H9 (cell line): Measurements from ENCODE around the gene PPP1CA. TPM values are rescaled to one million over a fixed set of nuclear protein-coding genes. Genes with fewer than 3 reads are reported as not detected.

Experiments used
- DNase-seq: peaks from one replicate; pipeline ENCODE4 v3.0.0-alpha.2; 2017
- H2AFZ ChIP-seq: one replicate; pipeline ENCODE4 v1.6.1; 2013; ENCODE audit warnings: mild to moderate bottlenecking, low read length, control low read depth, moderate library complexity
- H2AK5ac ChIP-seq: 2 replicates; pipeline ENCODE4 v1.6.1; 2013; ENCODE audit warnings: low read length, control low read depth, mixed read lengths; ENCODE audit not compliant: insufficient read length
- H2BK120ac ChIP-seq: one replicate; pipeline ENCODE4 v1.6.1; 2013; ENCODE audit warnings: low read depth, mild to moderate bottlenecking, low read length, control low read depth, inconsistent platforms; ENCODE audit not compliant: poor library complexity, severe bottlenecking
- H2BK12ac ChIP-seq: 2 replicates; pipeline ENCODE4 v1.6.1; 2013; ENCODE audit warnings: low read length, control low read depth, mixed read lengths, low read depth; ENCODE audit not compliant: insufficient read length
- H2BK15ac ChIP-seq: 2 replicates; pipeline ENCODE4 v1.6.1; 2013; ENCODE audit warnings: low read depth, low read length, control low read depth
- H2BK20ac ChIP-seq: one replicate; pipeline ENCODE4 v1.6.1; 2013; ENCODE audit warnings: low read depth, mild to moderate bottlenecking, low read length, control low read depth, inconsistent platforms; ENCODE audit not compliant: poor library complexity, severe bottlenecking
- H2BK5ac ChIP-seq: 2 replicates; pipeline ENCODE4 v1.6.1; 2013; ENCODE audit warnings: low read length, control low read depth, mixed read lengths; ENCODE audit not compliant: insufficient read length
- H3K14ac ChIP-seq: 2 replicates; pipeline ENCODE4 v1.6.1; 2013; ENCODE audit warnings: low read length, control low read depth; ENCODE audit not compliant: insufficient read depth
- H3K18ac ChIP-seq: 2 replicates; pipeline ENCODE4 v1.6.1; 2013; ENCODE audit warnings: low read depth, mild to moderate bottlenecking, mixed read lengths, low read length, control low read depth; ENCODE audit not compliant: insufficient read length
- H3K23ac ChIP-seq: 2 replicates; pipeline ENCODE4 v1.6.1; 2013; ENCODE audit warnings: low read length, control low read depth, mixed read lengths, low read depth; ENCODE audit not compliant: insufficient read length
- H3K23me2 ChIP-seq: 2 replicates; pipeline ENCODE4 v1.6.1; 2013; ENCODE audit warnings: low read depth, mild to moderate bottlenecking, mixed read lengths, low read length, control low read depth; ENCODE audit not compliant: insufficient read length, poor library complexity, severe bottlenecking
- H3K27ac ChIP-seq: 2 replicates; pipeline ENCODE4 v1.5.1; 2013; ENCODE audit warnings: low read length, control low read depth, mixed read lengths, low read depth; ENCODE audit not compliant: insufficient read length
- H3K27me3 ChIP-seq: 2 replicates; pipeline ENCODE4 v1.6.1; 2013; ENCODE audit warnings: low read length, control low read depth, inconsistent platforms; ENCODE audit not compliant: insufficient read depth
- H3K4ac ChIP-seq: 2 replicates; pipeline ENCODE4 v1.6.1; 2013; ENCODE audit warnings: low read depth, mild to moderate bottlenecking, control low read depth, inconsistent platforms, low read length, moderate library complexity
- H3K4me1 ChIP-seq: 2 replicates; pipeline ENCODE4 v1.6.1; 2013; ENCODE audit warnings: low read length, control low read depth, inconsistent platforms; ENCODE audit not compliant: insufficient read depth
- H3K4me2 ChIP-seq: 2 replicates; pipeline ENCODE4 v1.6.1; 2013; ENCODE audit warnings: low read length, control low read depth, mixed read lengths; ENCODE audit not compliant: insufficient read length, insufficient read depth
- H3K56ac ChIP-seq: 2 replicates; pipeline ENCODE4 v1.6.1; 2013; ENCODE audit warnings: low read depth, mild to moderate bottlenecking, mixed read lengths, low read length, control low read depth; ENCODE audit not compliant: insufficient read length
- H3K79me1 ChIP-seq: 2 replicates; pipeline ENCODE4 v1.6.1; 2013; ENCODE audit warnings: low read depth, mild to moderate bottlenecking, moderate library complexity, low read length, control low read depth, inconsistent platforms; ENCODE audit not compliant: insufficient read depth, poor library complexity, severe bottlenecking
- H3K79me2 ChIP-seq: 2 replicates; pipeline ENCODE4 v1.6.1; 2013; ENCODE audit warnings: low read length, control low read depth, inconsistent platforms; ENCODE audit not compliant: insufficient read depth
- H3K9ac ChIP-seq: 2 replicates; pipeline ENCODE4 v1.6.1; 2013; ENCODE audit warnings: low read length, control low read depth, mixed read lengths; ENCODE audit not compliant: insufficient read length; ENCODE audit errors: extremely low read depth
- H3K9me3 ChIP-seq: one replicate; pipeline ENCODE4 v1.6.1; 2013; ENCODE audit warnings: low read depth, low read length, inconsistent platforms; ENCODE audit not compliant: control insufficient read depth
- H3T11ph ChIP-seq: one replicate; pipeline ENCODE4 v1.6.1; 2013; ENCODE audit warnings: mild to moderate bottlenecking, low read length, control low read depth, inconsistent platforms
- H4K20me1 ChIP-seq: one replicate; pipeline ENCODE4 v1.6.1; 2013; ENCODE audit not compliant: control insufficient read depth, insufficient read length, insufficient read depth
- H4K5ac ChIP-seq: 2 replicates; pipeline ENCODE4 v1.6.1; 2013; ENCODE audit warnings: low read depth, mild to moderate bottlenecking, mixed read lengths, low read length, control low read depth; ENCODE audit not compliant: insufficient read length
- H4K8ac ChIP-seq: replicated peaks from 2 replicates; pipeline ENCODE4 v1.6.1; 2013; ENCODE audit warnings: low read length, control low read depth, mixed read lengths, low read depth; ENCODE audit not compliant: insufficient read length
- H4K91ac ChIP-seq: 2 replicates; pipeline ENCODE4 v1.6.1; 2013; ENCODE audit warnings: low read depth, mild to moderate bottlenecking, moderate library complexity, mixed read lengths, low read length, control low read depth; ENCODE audit not compliant: insufficient read length
- H3K27ac Mint-ChIP-seq, 3 experiments: 2 replicates in 2 of 3; 3 replicates in 1 of 3; pipeline ENCODE4 v1.8.0; 2020 to 2021; ENCODE audit warnings: mixed read lengths in 3 of 3, mild to moderate bottlenecking in 1 of 3, moderate library complexity in 1 of 3
- H3K27me3 Mint-ChIP-seq: 2 replicates; pipeline ENCODE4 v1.8.0; 2021; ENCODE audit warnings: low read depth, mild to moderate bottlenecking, moderate library complexity, mixed read lengths
- H3K36me3 Mint-ChIP-seq, 3 experiments: 2 replicates in 2 of 3; 3 replicates in 1 of 3; pipeline ENCODE4 v1.8.0; 2020 to 2021; ENCODE audit warnings: low read depth in 3 of 3, mixed read lengths in 3 of 3; ENCODE audit not compliant: insufficient read depth in 1 of 3
- H3K4me1 Mint-ChIP-seq, 2 experiments: 2 replicates each; pipeline ENCODE4 v1.8.0; 2020; ENCODE audit warnings: mixed read lengths in 2 of 2
- H3K4me3 Mint-ChIP-seq, 2 experiments: 2 replicates in 1 of 2; 3 replicates in 1 of 2; pipeline ENCODE4 v1.8.0; 2020 to 2021; ENCODE audit warnings: mild to moderate bottlenecking in 2 of 2, mixed read lengths in 2 of 2, moderate library complexity in 1 of 2
- H3K9me3 Mint-ChIP-seq, 2 experiments: 2 replicates in 1 of 2; 3 replicates in 1 of 2; pipeline ENCODE4 v1.8.0; 2020; ENCODE audit warnings: mild to moderate bottlenecking in 2 of 2, mixed read lengths in 2 of 2, moderate library complexity in 1 of 2
- CTCF ChIP-seq: fragments of 200-600 bp; sonication (generic); conservative IDR thresholded peaks from 3 replicates; pipeline ENCODE4 v1.8.0; 2021; ENCODE audit warnings: antibody characterized with exemption, mild to moderate bottlenecking
- whole genome bisulfite sequencing: extraction: QIAGEN DNeasy Blood & Tissue Kit; methylation state at CpG from one replicate; pipeline ENCODE4 v1.1.7; 2013; ENCODE audit warnings: missing lambda C conversion rate, low lambda C conversion rate, mixed read lengths; ENCODE audit not compliant: insufficient read length; ENCODE audit errors: extremely low coverage; 5-methylcytosine and 5-hydroxymethylcytosine counted together
- total RNA-seq: library from RNA; stranded (reverse); gene quantifications from 2 replicates; pipeline ENCODE4 v1.2.1, GENCODE V29; 2021

PPP1CA gene
- total RNA-seq, 1 experiment from 2014 or later, result 205 TPM

DNA sequence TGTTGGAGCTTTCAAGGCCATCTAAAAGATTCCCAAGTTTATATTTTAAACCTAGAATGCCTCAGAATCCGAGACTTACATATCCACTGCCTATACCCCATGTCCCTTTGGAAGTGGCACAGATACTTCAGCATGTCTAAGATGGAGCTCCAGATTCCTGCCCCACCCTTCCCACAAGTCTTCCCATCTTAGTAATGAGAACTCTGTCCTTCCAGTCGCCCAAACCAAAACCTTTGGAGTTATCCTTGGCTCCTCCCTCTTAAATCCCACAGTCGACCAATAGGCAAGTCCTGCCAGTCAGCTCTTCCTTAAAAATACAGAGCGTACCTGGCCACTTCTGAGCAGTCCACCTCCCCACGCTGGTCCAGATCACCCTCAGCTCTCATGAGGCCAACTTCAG is 52.6 kb downstream of the PPP1CA start:
- WGBS, result no CpG with 5 or more reads among the region's 5 CpGs
- Histone ChIP-seq H2BK15ac (no peak overlapping the region), H2BK120ac (no peak overlapping the region), H2AK5ac (no peak overlapping the region), H3K56ac (no peak overlapping the region), H3K4me2 (no peak overlapping the region), H3K9ac (no peak overlapping the region), H3K4ac (no peak overlapping the region), H4K5ac (no peak overlapping the region), H3K14ac (no peak overlapping the region), H3K27ac (no peak overlapping the region), H3K4me1 (no peaks in the 10 kb centered on the region), H3K23ac (no peak overlapping the region), H3K79me1 (no peaks in the 10 kb centered on the region), H3K23me2 (peaks cover 13% of the 10 kb centered on the region), H2BK20ac (no peak overlapping the region), H3K18ac (no peak overlapping the region), H3K9me3 (no peaks in the 10 kb centered on the region), H4K8ac (no peak overlapping the region), H3K27me3 (no peaks in the 10 kb centered on the region), H3T11ph (no peak overlapping the region), H2AFZ (no peak overlapping the region), H2BK5ac (no peak overlapping the region), H4K91ac (no peak overlapping the region), H3K79me2 (no peaks in the 10 kb centered on the region), H4K20me1 (no peaks in the 10 kb centered on the region), H2BK12ac (no peak overlapping the region)
- no peak overlapping the region; a peak in 1 of 7 replicates for H3K27ac Mint-ChIP-seq
- H3K9me3 Mint-ChIP-seq, result no peaks in the 10 kb centered on the region; a peak in 1 of 5 replicates
- H3K4me1 Mint-ChIP-seq, result peaks cover 18 to 28% of the 10 kb centered on the region in 2 experiments
- H3K36me3 Mint-ChIP-seq, result no peaks in the 10 kb centered on the region
- no peaks in the 10 kb centered on the region; the same call in 1 of the 2 replicates for H3K27me3 Mint-ChIP-seq
- DNase-seq, result no peak
- no peak overlapping the region for H3K4me3 Mint-ChIP-seq
- TF ChIP-seq CTCF, result no peak

Other genes starting within 250 kb of the PPP1CA start
- 55.5 and 56.3 TPM in 2 replicates for gene GRK2, start 135.4 kb downstream of the PPP1CA start, total RNA-seq
- 40.9 and 42.1 TPM in 2 replicates for gene ANKRD13D, start 112.6 kb downstream of the PPP1CA start, total RNA-seq
- gene SSH3, start 98.3 kb downstream of the PPP1CA start, total RNA-seq, result 42.2 and 44.2 TPM in 2 replicates
- gene POLD4, start 48.3 kb downstream of the PPP1CA start, total RNA-seq, result 19.5 and 22.3 TPM in 2 replicates
- gene CLCF1, start 28.3 kb downstream of the PPP1CA start, total RNA-seq, result 1.6 and 2.1 TPM in 2 replicates
- 20.9 and 23.8 TPM in 2 replicates for gene RAD9A, start 9.9 kb downstream of the PPP1CA start, total RNA-seq
- 0.28 and 0.44 TPM in 2 replicates for gene TBC1D10C, start 2.2 kb upstream of the PPP1CA start, total RNA-seq
- gene CARNS1, start 13.8 kb upstream of the PPP1CA start, total RNA-seq, result 0.88 and 1.1 TPM in 2 replicates
- 46.6 and 51.7 TPM in 2 replicates for gene RPS6KB2, start 26.6 kb upstream of the PPP1CA start, total RNA-seq
- 1.7 and 1.9 TPM in 2 replicates for gene PTPRCAP, start 35.8 kb upstream of the PPP1CA start, total RNA-seq
- 80.9 and 86.4 TPM in 2 replicates for gene CORO1B, start 41.6 kb upstream of the PPP1CA start, total RNA-seq
- not detected in 2 replicates for gene GPR152, start 50.9 kb upstream of the PPP1CA start, total RNA-seq
- gene CABP4, start 53.5 kb upstream of the PPP1CA start, total RNA-seq, result 0.09 TPM in 1 of 2 replicates, not detected in the other
- gene TMEM134, start 67.4 kb upstream of the PPP1CA start, total RNA-seq, result 46.9 and 53.6 TPM in 2 replicates
- 31.9 and 35.6 TPM in 2 replicates for gene AIP, start 81.2 kb upstream of the PPP1CA start, total RNA-seq
- 43.5 and 50.1 TPM in 2 replicates for gene PITPNM1, start 103.5 kb upstream of the PPP1CA start, total RNA-seq
- 32.9 and 36.1 TPM in 2 replicates for gene CDK2AP2, start 106.3 kb upstream of the PPP1CA start, total RNA-seq
- gene CABP2, start 121.6 kb upstream of the PPP1CA start, total RNA-seq, result not detected in 2 replicates
- 1,469 and 1,513 TPM in 2 replicates for gene GSTP1, start 182.0 kb upstream of the PPP1CA start, total RNA-seq
- 152 and 154 TPM in 2 replicates for gene NDUFV1, start 205.1 kb upstream of the PPP1CA start, total RNA-seq
- 6.5 and 6.8 TPM in 2 replicates for gene NUDT8, start 228.1 kb upstream of the PPP1CA start, total RNA-seq
- not detected in 2 replicates for gene TBX10, start 237.9 kb upstream of the PPP1CA start, total RNA-seq
- gene ACY3, start 248.9 kb upstream of the PPP1CA start, total RNA-seq, result not detected in 2 replicates